Tibial artery (tissue), 4 donors: ENCODE results near the gene DTX1.

ENCODE experiments used
- DNase-seq, 2 donors: peaks; one replicate each; pipeline ENCODE4 v3.0.0-alpha.2; 2019
- H3K27ac ChIP-seq, 2 donors: fragments of 200-600 bp; sonication (generic) in 1 of 2; 1 replicate in 1 of 2; 2 replicates in 1 of 2; pipeline ENCODE4 v1.5.1; 2018 to 2019; ENCODE audit warnings: mild to moderate bottlenecking in 1 of 2
- H3K27me3 ChIP-seq, 2 donors: fragments of 200-600 bp; sonication (generic) in 1 of 2; one replicate each; pipeline versions ENCODE4 v1.5.1 to v1.6.0; 2016 to 2019
- H3K36me3 ChIP-seq, 3 donors: fragments of 200-600 bp; sonication (generic) in 2 of 3; one replicate each; pipeline ENCODE4 v1.5.1; 2016 to 2019; ENCODE audit warnings: mild to moderate bottlenecking in 2 of 3
- H3K4me1 ChIP-seq, 4 donors: fragments of 200-600 bp; sonication (generic) in 2 of 4; 1 replicate in 3 of 4; 2 replicates in 1 of 4; pipeline ENCODE4 v1.5.1; 2016 to 2019
- H3K4me3 ChIP-seq, 2 donors: fragments of 200-600 bp; sonication (generic) in 1 of 2; 1 replicate in 1 of 2; 2 replicates in 1 of 2; pipeline ENCODE4 v1.5.1; 2018 to 2019; ENCODE audit warnings: mild to moderate bottlenecking in 2 of 2
- H3K9me3 ChIP-seq, 3 donors: fragments of 200-600 bp; sonication (generic) in 1 of 3; one replicate each; pipeline ENCODE4 v1.5.1; 2016 to 2019
- CTCF ChIP-seq, 2 experiments: fragments of 200-600 bp in 1 of 2; fragments of 450-650 bp in 1 of 2; IDR thresholded peaks; one replicate each; pipeline ENCODE4 v1.5.1; 2017 to 2019; ENCODE audit warnings: antibody characterized with exemption in 2 of 2, mild to moderate bottlenecking in 1 of 2, moderate library complexity in 1 of 2
- intact Hi-C: fragments of 100-400 bp; cut with DNase I; formaldehyde crosslinking; loops from one replicate; pipeline ENCODE4 v1.15.0; 2023; ENCODE audit warnings: low total_unique reads

DTX1 gene

GRCh38 chr12:113069751-113070116 is 13.2 kb downstream of the DTX1 start:
- H3K27ac ChIP-seq: no peak overlapping the region
- DNase-seq: no peak
- peaks cover 0 to 39% of the 10 kb centered on the region in 2 donors for H3K27me3 ChIP-seq
- no peak overlapping the region for H3K4me3 ChIP-seq
- no peaks in the 10 kb centered on the region for H3K9me3 ChIP-seq
- H3K4me1 ChIP-seq: no peaks in the 10 kb centered on the region
- TF ChIP-seq CTCF (IDR thresholded peaks at IDR 0.05): no peak
- intact Hi-C loops: no loop called here
- H3K36me3 ChIP-seq: no peaks in the 10 kb centered on the region

- no peak overlapping the region for H3K27ac ChIP-seq
- DNase-seq: no peak
- intact Hi-C loops: no loop called here
These were observed 13.8 kb downstream of the DTX1 start for GRCh38 chr12:113070117-113070906.

GRCh38 chr12:113071135-113072112 is 14.9 kb downstream of the DTX1 start:
- DNase-seq: no peak
- peaks cover 0 to 33% of the 10 kb centered on the region in 2 donors for H3K27me3 ChIP-seq
- H3K27ac ChIP-seq: no peak overlapping the region
- intact Hi-C loops: no loop called here
- no peaks in the 10 kb centered on the region for H3K36me3 ChIP-seq
- no peak overlapping the region for H3K4me3 ChIP-seq
- no peak for TF ChIP-seq CTCF (IDR thresholded peaks at IDR 0.05)
- H3K4me1 ChIP-seq: no peaks in the 10 kb centered on the region
- no peaks in the 10 kb centered on the region for H3K9me3 ChIP-seq

More at GRCh38 chr12:113070117-113070906, 13.8 kb downstream of the DTX1 start:
- peaks cover 0 to 37% of the 10 kb centered on the region in 2 donors for H3K27me3 ChIP-seq
- H3K4me3 ChIP-seq: no peak overlapping the region
- H3K4me1 ChIP-seq: no peaks in the 10 kb centered on the region
- no peaks in the 10 kb centered on the region for H3K36me3 ChIP-seq
- TF ChIP-seq CTCF (IDR thresholded peaks at IDR 0.05): no peak
- no peaks in the 10 kb centered on the region for H3K9me3 ChIP-seq

GRCh38 chr12:113072136-113072535 is 15.6 kb downstream of the DTX1 start:
- Histone ChIP-seq H3K27ac (no peak overlapping the region), H3K9me3 (no peaks in the 10 kb centered on the region), H3K4me1 (no peaks in the 10 kb centered on the region), H3K4me3 (no peak overlapping the region), H3K36me3 (no peaks in the 10 kb centered on the region), H3K27me3 (peaks cover 0 to 33% of the 10 kb centered on the region in 2 donors)
- intact Hi-C loops: no loop called here
- no peak for TF ChIP-seq CTCF (IDR thresholded peaks at IDR 0.05)
- no peak for DNase-seq

GRCh38 chr12:113073586-113073985 is 17.1 kb downstream of the DTX1 start:
- TF ChIP-seq CTCF (IDR thresholded peaks at IDR 0.05): no peak
- Histone ChIP-seq H3K36me3 (no peaks in the 10 kb centered on the region), H3K27me3 (peaks cover 0 to 44% of the 10 kb centered on the region in 2 donors), H3K27ac (no peak overlapping the region), H3K4me3 (no peak overlapping the region), H3K4me1 (no peaks in the 10 kb centered on the region), H3K9me3 (no peaks in the 10 kb centered on the region)
- no peak for DNase-seq
- intact Hi-C loops: no loop called here
